AG04449 (cell line): ENCODE measurements around the gene CCDC117.
A peak's percentile ranks its signal among the peaks of the same experiment; 100 is the strongest.
"Not testable (repeated sequence)": the region's sequence is repeated elsewhere in the genome, so short reads cannot be mapped to it uniquely, and the experiment has no call there.

Source experiments
- CTCF ChIA-PET: fragments of 350-600 bp; formaldehyde crosslinking; extraction: SDS; loops from one replicate; lab custom pipeline; 2021; ENCODE audit warnings: antibody characterized with exemption; lab: Yijun Ruan, JAX
- POLR2A ChIA-PET: fragments of 400-600, 350-600 bp; formaldehyde crosslinking; extraction: SDS; loops from one replicate; lab custom pipeline; 2020; ENCODE audit warnings: antibody characterized with exemption, inconsistent platforms; lab: Yijun Ruan, JAX
- DNase-seq: peaks from one replicate; pipeline ENCODE4 v3.0.0-alpha.2; 2010; ENCODE audit warnings: low read depth, low spot score
- H3K4me3 ChIP-seq: 2 replicates; pipeline ENCODE4 v1.5.1; 2011; ENCODE audit warnings: low read depth, mild to moderate bottlenecking, control low read depth, low read length
- CTCF ChIP-seq: IDR thresholded peaks from one replicate; pipeline ENCODE4 v1.5.1; 2011; ENCODE audit warnings: mild to moderate bottlenecking, moderate library complexity, low read length, control low read depth, inconsistent platforms; ENCODE audit not compliant: insufficient read depth; ENCODE audit errors: missing control alignments

The CCDC117 gene

GRCh38 chr22:28743852-28744251, 28.6 kb upstream of the CCDC117 start:
- no peak for TF ChIP-seq CTCF
- CTCF ChIA-PET = interaction anchor here (0.8 to 1.2 kb wide), 2 partner anchors 85 to 141 kb away, joined by 3 read pairs; no protein-coding TSS in a partner anchor
- POLR2A ChIA-PET = no interaction called here

GRCh38 chr22:28750471-28750881, 22.0 kb upstream of the CCDC117 start:
- TF ChIP-seq CTCF = no peak
- CTCF ChIA-PET = interaction anchor here (1.1 to 1.8 kb wide), 2 partner anchors 24 to 150 kb away, joined by 5 to 6 read pairs; no protein-coding TSS in a partner anchor
- POLR2A ChIA-PET = no interaction called here

More at GRCh38 chr22:28743852-28744251, 28.6 kb upstream of the CCDC117 start:
- DNase-seq = no peak
- H3K4me3 ChIP-seq = no peak overlapping the region

GRCh38 chr22:28754512-28754911, 18.0 kb upstream of the CCDC117 start:
- H3K4me3 ChIP-seq = not testable (repeated sequence)

More at GRCh38 chr22:28750471-28750881, 22.0 kb upstream of the CCDC117 start:
- H3K4me3 ChIP-seq = no peak overlapping the region
- DNase-seq = peak; percentile 55

GRCh38 chr22:28759861-28760560, 12.5 kb upstream of the CCDC117 start:
- ChIA-PET POLR2A (no interaction called here), CTCF (interaction anchor here (1.0 to 2.1 kb wide), 2 partner anchors 13 to 44 kb away, joined by 3 to 8 read pairs; partner anchors contain the start of gene CCDC117)
- H3K4me3 ChIP-seq = no peak overlapping the region
- TF ChIP-seq CTCF = no peak
- DNase-seq = no peak

More at GRCh38 chr22:28754512-28754911, 18.0 kb upstream of the CCDC117 start:
- CTCF ChIA-PET = interaction anchor here (1.9 kb wide), 1 partner anchor 76 kb away, joined by 6 read pairs; no protein-coding TSS in a partner anchor
- DNase-seq, POLR2A ChIA-PET: not testable (repeated sequence)

- no peak overlapping the region for H3K4me3 ChIP-seq
- no peak for TF ChIP-seq CTCF
- POLR2A ChIA-PET = no interaction called here
- no peak for DNase-seq
- CTCF ChIA-PET = no interaction called here
Observed at GRCh38 chr22:28761449-28761755, 11.1 kb upstream of the CCDC117 start.

- POLR2A ChIA-PET, H3K4me3 ChIP-seq, CTCF ChIA-PET, DNase-seq: not testable (repeated sequence)
Observed at GRCh38 chr22:28762000-28762399, 10.5 kb upstream of the CCDC117 start.

GRCh38 chr22:28766628-28767027, 5.9 kb upstream of the CCDC117 start:
- ChIA-PET CTCF (no interaction called here), POLR2A (interaction anchor here (0.6 kb wide), 1 partner anchor 293 kb away, joined by 3 read pairs; no protein-coding TSS in a partner anchor)
- no peak overlapping the region for H3K4me3 ChIP-seq
- no peak for TF ChIP-seq CTCF
- DNase-seq = no peak
